Tibial nerve (tissue), 4 donors: ENCODE data around the gene INPP5K.
"Not testable (repeated sequence)": the region's sequence is repeated elsewhere in the genome, so short reads cannot be mapped to it uniquely, and the experiment has no call there.

Experiments used
- EP300 ChIP-seq, 2 donors: sonication (generic); formaldehyde crosslinking; IDR thresholded peaks; one replicate each; pipeline ENCODE4 v1.6.1; 2017; ENCODE audit warnings: antibody characterized with exemption in 2 of 2, mild to moderate bottlenecking in 1 of 2
- POLR2A ChIP-seq, 2 donors: fragments of 450-650 bp; IDR thresholded peaks; one replicate each; pipeline ENCODE4 v1.6.1; 2017; ENCODE audit warnings: antibody characterized with exemption in 2 of 2, mild to moderate bottlenecking in 2 of 2, moderate library complexity in 2 of 2
- TF ChIP-seq, protein P1 (sequence below), 5 experiments: fragments of 200-600 bp in 3 of 5; fragments of 450-650 bp in 2 of 5; sonication (generic) in 3 of 5; IDR thresholded peaks; one replicate each; pipeline ENCODE4 v1.5.1; 2016 to 2019; ENCODE audit warnings: antibody characterized with exemption in 5 of 5, mild to moderate bottlenecking in 3 of 5, moderate library complexity in 2 of 5

DNA sequence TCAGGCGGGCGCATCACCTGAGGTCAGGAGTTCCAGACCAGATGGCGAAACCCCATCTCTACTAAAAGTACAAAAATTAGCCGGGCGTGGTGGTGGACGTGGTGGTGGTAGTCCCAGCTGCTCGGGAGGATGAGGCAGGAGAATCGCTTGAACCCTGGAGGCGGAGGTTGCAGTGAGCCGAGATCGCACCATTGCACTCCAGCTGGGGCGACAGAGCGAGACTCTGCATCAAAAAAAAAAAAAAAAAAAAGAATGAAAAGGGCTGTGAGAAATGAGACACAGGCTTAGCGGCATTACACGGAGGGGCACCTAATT is 47.0 kb upstream of the INPP5K start:
- TF ChIP-seq, protein P1, sequence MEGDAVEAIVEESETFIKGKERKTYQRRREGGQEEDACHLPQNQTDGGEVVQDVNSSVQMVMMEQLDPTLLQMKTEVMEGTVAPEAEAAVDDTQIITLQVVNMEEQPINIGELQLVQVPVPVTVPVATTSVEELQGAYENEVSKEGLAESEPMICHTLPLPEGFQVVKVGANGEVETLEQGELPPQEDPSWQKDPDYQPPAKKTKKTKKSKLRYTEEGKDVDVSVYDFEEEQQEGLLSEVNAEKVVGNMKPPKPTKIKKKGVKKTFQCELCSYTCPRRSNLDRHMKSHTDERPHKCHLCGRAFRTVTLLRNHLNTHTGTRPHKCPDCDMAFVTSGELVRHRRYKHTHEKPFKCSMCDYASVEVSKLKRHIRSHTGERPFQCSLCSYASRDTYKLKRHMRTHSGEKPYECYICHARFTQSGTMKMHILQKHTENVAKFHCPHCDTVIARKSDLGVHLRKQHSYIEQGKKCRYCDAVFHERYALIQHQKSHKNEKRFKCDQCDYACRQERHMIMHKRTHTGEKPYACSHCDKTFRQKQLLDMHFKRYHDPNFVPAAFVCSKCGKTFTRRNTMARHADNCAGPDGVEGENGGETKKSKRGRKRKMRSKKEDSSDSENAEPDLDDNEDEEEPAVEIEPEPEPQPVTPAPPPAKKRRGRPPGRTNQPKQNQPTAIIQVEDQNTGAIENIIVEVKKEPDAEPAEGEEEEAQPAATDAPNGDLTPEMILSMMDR (IDR thresholded peaks at IDR 0.05): not testable (repeated sequence)
- not testable (repeated sequence) for TF ChIP-seq POLR2A, EP300 (IDR thresholded peaks at IDR 0.05)
